ENCODE data around the gene CRTAP. TPM values are rescaled to one million over a fixed set of nuclear protein-coding genes. Genes with fewer than 3 reads are reported as not detected.

The CRTAP gene
- total RNA-seq, 1 experiment from 2014 or later: 104 TPM

- ChIA-PET CTCF (no interaction called here), POLR2A (no interaction called here), RAD21 (ENCODE audit: low non-redundant PET in 1 of 2, low total read pairs in 2 of 2, uncharacterized antibody in 2 of 2, unreplicated experiment in 2 of 2) (no interaction called here)
- H3K4me2 ChIP-seq (ENCODE audit: low read length): no peak overlapping the region
- peaks cover 0 to 2% of the 10 kb centered on the region in 2 experiments; a peak in 2 of 4 replicates for H3K4me1 ChIP-seq (ENCODE audit: control insufficient read depth in 1 of 2, insufficient read depth in 2 of 2, low read length in 2 of 2)
- intact Hi-C loops (cut with micrococcal nuclease): no loop called here
- no TSS peak for BruUV-seq (replicated peaks)
- no peaks in the 10 kb centered on the region for H3K36me3 ChIP-seq (ENCODE audit: control insufficient read depth in 1 of 2, insufficient read depth in 2 of 2, low read length in 2 of 2)
- no peak overlapping the region for H3K4me3 ChIP-seq (replicated peaks in 1 of 2; ENCODE audit: low read depth in 1 of 2, low read length in 2 of 2)
- no peaks in the 10 kb centered on the region for H3K79me2 ChIP-seq (ENCODE audit: insufficient read depth, low read length)
- H2AFZ ChIP-seq (ENCODE audit: low read depth, low read length, poor library complexity, severe bottlenecking): no peak overlapping the region
- no peak overlapping the region for H3K27ac ChIP-seq (ENCODE audit: low read depth, low read length)
- H3K27me3 ChIP-seq (ENCODE audit: insufficient read depth, low read length): no peaks in the 10 kb centered on the region
- no peaks in the 10 kb centered on the region for H4K20me1 ChIP-seq (ENCODE audit: insufficient read depth)
- DNase-seq (ENCODE audit: low read depth, low spot score): no peak
- no peaks in the 10 kb centered on the region for H3K9me3 ChIP-seq (ENCODE audit: control insufficient read depth in 1 of 2, insufficient read depth in 1 of 2, low read depth in 1 of 2, low read length in 2 of 2)
- no peaks in the 10 kb centered on the region for H3K9me2 ChIP-seq (ENCODE audit: insufficient read depth)
- TF ChIP-seq CTCF (IDR thresholded peaks at IDR 0.05 in 2 of 3, conservative IDR thresholded peaks at IDR 0.05 in 1 of 3; ENCODE audit: borderline replicate concordance in 1 of 3, insufficient read depth in 1 of 3, low read depth in 2 of 3, low read length in 2 of 3): no peak
- no peak for TF ChIP-seq JUND (IDR thresholded peaks at IDR 0.05)
- no peak for TF ChIP-seq CBX3 (IDR thresholded peaks at IDR 0.05; ENCODE audit: low read depth)
- no peak for TF ChIP-seq CEBPB (IDR thresholded peaks at IDR 0.05; ENCODE audit: low read depth)
- no peak for TF ChIP-seq SRF (IDR thresholded peaks at IDR 0.05; ENCODE audit: low read depth)
- TF ChIP-seq ATF3 (IDR thresholded peaks at IDR 0.05): no peak
- TF ChIP-seq REST (IDR thresholded peaks at IDR 0.05; ENCODE audit: low read depth): no peak
- no peak for TF ChIP-seq EGR1 (IDR thresholded peaks at IDR 0.05; ENCODE audit: low read depth)
- TF ChIP-seq POLR2A (IDR thresholded peaks at IDR 0.05; ENCODE audit: borderline replicate concordance, extremely low read depth, insufficient read depth, insufficient read length): no peak
- TF ChIP-seq SIN3A (IDR thresholded peaks at IDR 0.05; ENCODE audit: low read depth): no peak
- no peak for TF ChIP-seq ZNF274 (IDR thresholded peaks at IDR 0.05; ENCODE audit: low read depth, low read length)
- no peak for TF ChIP-seq RAD21 (IDR thresholded peaks at IDR 0.05; ENCODE audit: low read depth)
- TF ChIP-seq FOSL1 (IDR thresholded peaks at IDR 0.05; ENCODE audit: low read depth): no peak
- TF ChIP-seq EZH2 (IDR thresholded peaks at IDR 0.05): no peak
- no peak for TF ChIP-seq EZH2phosphoT487 (IDR thresholded peaks at IDR 0.05; ENCODE audit: borderline replicate concordance)
- no peak overlapping the region for H3K9ac ChIP-seq (ENCODE audit: low read length)
- no peak for ATAC-seq
These were observed 54.0 kb downstream of the CRTAP start for GRCh38 chr3:33167716-33168336.
